Endothelial cell of umbilical vein (primary cell): ENCODE measurements around the gene MPND. TPM values are rescaled to one million over a fixed set of nuclear protein-coding genes. Genes with fewer than 3 reads are reported as not detected.

Experiments
- BruUV-seq: library from RNA; stranded (reverse); fragments of 400-500 nt; replicated peaks from 2 replicates; lab custom pipeline; 2021; lab: Mats Ljungman, UMichigan
- CTCF ChIA-PET: fragments of 300-600, 350-600 bp; sonication (Branson Sonifier 250); formaldehyde crosslinking; loops from one replicate; lab custom pipeline; 2021; ENCODE audit warnings: antibody characterized with exemption, inconsistent platforms; lab: Charles Lee
- POLR2A ChIA-PET: fragments of 300-600, 350-600 bp; sonication (Branson Sonifier 250); formaldehyde crosslinking; loops from one replicate; lab custom pipeline; 2021; ENCODE audit warnings: antibody characterized with exemption, inconsistent platforms; lab: Charles Lee
- DNase-seq: peaks from one replicate; pipeline ENCODE4 v3.0.0-alpha.2; 2011; ENCODE audit warnings: low read depth, low spot score
- FAIRE-seq: peaks from 2 replicates; lab custom pipeline; 2011; peaks lifted over from hg19 to GRCh38; lab: Jason Lieb, UNC
- H2AFZ ChIP-seq: 2 replicates; pipeline ENCODE4 v1.6.0; 2012; ENCODE audit warnings: low read depth, low read length, control low read depth, inconsistent platforms
- H3K27ac ChIP-seq: 2 replicates; pipeline ENCODE4 v1.5.1; 2011; ENCODE audit warnings: low read depth, mild to moderate bottlenecking, control low read depth, low read length, moderate library complexity; ENCODE audit not compliant: insufficient read depth
- H3K27me3 ChIP-seq, 2 experiments: 2 replicates each; pipeline versions ENCODE4 v1.6.0 to v1.6.1; 2011; ENCODE audit warnings: low read length in 2 of 2, mixed read lengths in 1 of 2; ENCODE audit not compliant: control insufficient read depth in 2 of 2, insufficient read depth in 2 of 2
- H3K36me3 ChIP-seq, 2 experiments: 2 replicates in 1 of 2; 3 replicates in 1 of 2; pipeline ENCODE4 v1.5.1; 2011; ENCODE audit warnings: low read length in 2 of 2, mild to moderate bottlenecking in 1 of 2, moderate library complexity in 1 of 2; ENCODE audit not compliant: control insufficient read depth in 2 of 2, insufficient read depth in 2 of 2; ENCODE audit errors: extremely low read depth in 1 of 2
- H3K4me1 ChIP-seq: 3 replicates; pipeline ENCODE4 v1.5.1; 2011; ENCODE audit warnings: mild to moderate bottlenecking, low read length; ENCODE audit not compliant: control insufficient read depth, insufficient read depth; ENCODE audit errors: extremely low read depth
- H3K4me2 ChIP-seq: 2 replicates; pipeline ENCODE4 v1.6.1; 2011; ENCODE audit warnings: low read length, control low read depth, mixed read lengths; ENCODE audit not compliant: insufficient read depth
- H3K4me3 ChIP-seq, 3 experiments: fragments of 200-600 bp in 1 of 3; sonication (generic), shearing (Covaris generic) in 1 of 3; replicated peaks in 1 of 3; 2 replicates each; pipeline ENCODE4 v1.5.1; 2011 to 2016; ENCODE audit warnings: control low read depth in 3 of 3, low read length in 3 of 3, mild to moderate bottlenecking in 2 of 3, inconsistent platforms in 1 of 3, low read depth in 1 of 3, moderate library complexity in 1 of 3; ENCODE audit not compliant: insufficient read depth in 1 of 3
- H3K79me2 ChIP-seq: 2 replicates; pipeline ENCODE4 v1.6.0; 2012; ENCODE audit warnings: low read length, inconsistent platforms; ENCODE audit not compliant: control insufficient read depth, insufficient read depth
- H3K9ac ChIP-seq: replicated peaks from 2 replicates; pipeline ENCODE3; 2011; ENCODE audit warnings: low read length, control low read depth; ENCODE audit not compliant: insufficient read depth; ENCODE audit errors: extremely low read depth
- H3K9me1 ChIP-seq: replicated peaks from 3 replicates; pipeline ENCODE4 v1.6.0; 2011; ENCODE audit warnings: mild to moderate bottlenecking, low read length; ENCODE audit not compliant: control insufficient read depth, insufficient read depth; ENCODE audit errors: extremely low read depth
- H3K9me3 ChIP-seq: replicated peaks from 2 replicates; pipeline ENCODE4 v1.5.1; 2012; ENCODE audit warnings: low read length, inconsistent platforms; ENCODE audit not compliant: control insufficient read depth, insufficient read depth
- H4K20me1 ChIP-seq: replicated peaks from 2 replicates; pipeline ENCODE3; 2011; ENCODE audit warnings: mild to moderate bottlenecking, low read length; ENCODE audit not compliant: control insufficient read depth, insufficient read depth; ENCODE audit errors: extremely low read depth
- CTCF ChIP-seq, 2 donors: IDR thresholded peaks; 1 replicate in 1 of 2; 2 replicates in 1 of 2; pipeline ENCODE4 v1.5.1; 2011; ENCODE audit warnings: low read length in 2 of 2, mild to moderate bottlenecking in 2 of 2, moderate library complexity in 2 of 2, control low read depth in 1 of 2, inconsistent platforms in 1 of 2, low read depth in 1 of 2; ENCODE audit not compliant: insufficient read depth in 1 of 2; ENCODE audit errors: extremely low read depth in 1 of 2
- EZH2 ChIP-seq: IDR thresholded peaks from 2 replicates; pipeline ENCODE4 v1.6.1; 2012; ENCODE audit warnings: borderline replicate concordance, low read depth, mild to moderate bottlenecking, moderate library complexity, low read length, inconsistent platforms; ENCODE audit not compliant: severe bottlenecking
- GATA2 ChIP-seq: IDR thresholded peaks from 2 replicates; pipeline ENCODE4 v1.7.0; 2011; ENCODE audit warnings: low read depth, mild to moderate bottlenecking, moderate library complexity, mixed read lengths, low read length; ENCODE audit not compliant: insufficient read length, insufficient read depth
- JUN ChIP-seq: IDR thresholded peaks from 2 replicates; pipeline ENCODE4 v1.6.1; 2011; ENCODE audit warnings: borderline replicate concordance, low read depth; ENCODE audit not compliant: insufficient read length, insufficient read depth
- MYC ChIP-seq: IDR thresholded peaks from one replicate; pipeline ENCODE4 v1.6.1; 2011; ENCODE audit warnings: mild to moderate bottlenecking, low read depth, low read length
- POLR2A ChIP-seq: IDR thresholded peaks from 2 replicates; pipeline ENCODE4 v1.6.1; 2012; ENCODE audit warnings: low read depth, mild to moderate bottlenecking, control low read depth, low read length
- POLR2AphosphoS5 ChIP-seq: IDR thresholded peaks from 2 replicates; pipeline ENCODE4 v1.6.1; 2012; ENCODE audit warnings: low read depth, mild to moderate bottlenecking, control low read depth, low read length, moderate library complexity; ENCODE audit not compliant: insufficient read depth
- dilution Hi-C: fragments of 300-500 bp; cut with MboI; formaldehyde crosslinking; loops from one replicate; pipeline ENCODE4 v1.15.0; 2019; ENCODE audit warnings: low sequenced_read_pairs; ENCODE audit not compliant: extremely low pct_ligation_motif_present
- intact Hi-C: fragments of 100-400 bp; cut with micrococcal nuclease; formaldehyde crosslinking; loops from one replicate; pipeline ENCODE4 v1.10.0; 2022
- polyA plus RNA-seq, 4 experiments: library from polyadenylated mRNA; depleted of rRNA in 3 of 4; stranded (reverse) in 3 of 4; unstranded in 1 of 4; fragments of >200 nt; gene quantifications; 2 replicates each; pipeline versions ENCODE4 v1.2.1 to v1.2.3, GENCODE V29; 2011 to 2012; ENCODE audit warnings: missing spikeins in 1 of 4
- total RNA-seq: library from RNA; stranded (reverse); gene quantifications from 2 replicates; pipeline ENCODE4 v1.2.3, GENCODE V29; 2021

Gene MPND
- total and polyA plus RNA-seq, 2 donors (not counting 3 experiments of a cell fraction or from before 2014, with no cell fraction given) = 14.8 to 21.1 TPM

- Histone ChIP-seq H3K79me2 (no peaks in the 10 kb centered on the region), H4K20me1 (no peaks in the 10 kb centered on the region), H3K4me3 (peak within 1 kb of the TSS in 2 of 3 experiments; percentile 40 to 66), H3K9ac (no peak within 1 kb of the TSS), H3K4me2 (peak within 1 kb of the TSS; percentile 17), H3K9me3 (no peaks in the 10 kb centered on the region), H3K36me3 (peaks cover 0 to 3% of the 10 kb centered on the region in 2 experiments), H3K27me3 (no peaks in the 10 kb centered on the region), H3K9me1 (no peaks in the 10 kb centered on the region), H3K27ac (no peak within 1 kb of the TSS), H2AFZ (peak within 1 kb of the TSS; percentile 49), H3K4me1 (no peaks in the 10 kb centered on the region)
- intact Hi-C loops (no loop called here), dilution Hi-C loops (no loop called here)
- POLR2A ChIA-PET = no interaction called here
- peak; percentile 63 for FAIRE-seq
- CTCF ChIA-PET = interaction anchor here (0.6 to 1.0 kb wide), 2 partner anchors 26 to 48 kb away, joined by 3 to 4 read pairs; no protein-coding TSS in a partner anchor
- TF ChIP-seq EZH2 = no peak
- TF ChIP-seq POLR2A = no peak
- BruUV-seq = no TSS peak
- peak; percentile 47 for DNase-seq
Observed at GRCh38 chr19:4304538-4305256, 38.7 kb upstream of the MPND start, which contains the start of gene FSD1. Gene FSD1 (plus strand): TSS chr19:4304598. CDS start chr19:4304747, 149 bp downstream.

GRCh38 chr19:4305257-4305612 is 38.1 kb upstream of the MPND start:
- dilution Hi-C loops = no loop called here
- CTCF ChIA-PET = interaction anchor here (0.6 to 1.3 kb wide), 2 partner anchors 26 to 37 kb away, joined by 3 to 4 read pairs; no protein-coding TSS in a partner anchor

More at GRCh38 chr19:4305257-4305612, 38.1 kb upstream of the MPND start:
- FAIRE-seq (no peak), DNase-seq (no peak)
- H3K27me3 ChIP-seq = no peaks in the 10 kb centered on the region
- no peaks in the 10 kb centered on the region for H3K4me1 ChIP-seq
- no peak overlapping the region for H2AFZ ChIP-seq
- no peak overlapping the region for H3K27ac ChIP-seq
- no peaks in the 10 kb centered on the region for H4K20me1 ChIP-seq
- no TSS peak for BruUV-seq
- TF ChIP-seq EZH2 = no peak
- TF ChIP-seq GATA2 = no peak
- no peak for TF ChIP-seq CTCF (IDR thresholded peaks at IDR 0.05; ENCODE audit: extremely low read depth in 1 of 2, insufficient read depth in 1 of 2, low read depth in 1 of 2, low read length in 2 of 2)
- TF ChIP-seq JUN = no peak
- no peak for TF ChIP-seq POLR2AphosphoS5
- no peak for TF ChIP-seq MYC
- H3K4me3 ChIP-seq = no peak overlapping the region
- H3K9me1 ChIP-seq = no peaks in the 10 kb centered on the region
- POLR2A ChIA-PET = no interaction called here
- no peak overlapping the region for H3K9ac ChIP-seq
- intact Hi-C loops = no loop called here
- peaks cover 0 to 5% of the 10 kb centered on the region in 2 experiments for H3K36me3 ChIP-seq
- H3K4me2 ChIP-seq = no peak overlapping the region
- H3K9me3 ChIP-seq = no peaks in the 10 kb centered on the region
- no peaks in the 10 kb centered on the region for H3K79me2 ChIP-seq
